SK-N-SH (cell line): ENCODE data around the gene TRPM3. TPM values are rescaled to one million over a fixed set of nuclear protein-coding genes. Genes with fewer than 3 reads are reported as not detected.

ENCODE experiments used
- CTCF ChIA-PET: fragments of 300-600, 350-600 bp; formaldehyde crosslinking; extraction: SDS; loops from one replicate; lab custom pipeline; 2021; lab: Yijun Ruan, JAX
- POLR2A ChIA-PET: fragments of 350-600 bp; sonication (Branson Sonifier 250); formaldehyde crosslinking; extraction: SDS; loops from one replicate; lab custom pipeline; 2020; ENCODE audit warnings: antibody characterized with exemption, inconsistent platforms; lab: Yijun Ruan, JAX
- DNase-seq: peaks from one replicate; pipeline ENCODE4 v3.0.0; 2012
- H2AFZ ChIP-seq: fragments of 200-600 bp; sonication (generic); 2 replicates; pipeline ENCODE4 v1.8.1; 2016; ENCODE audit warnings: antibody characterized with exemption, mild to moderate bottlenecking, low read depth
- H3F3A ChIP-seq: fragments of 200-600 bp; sonication (generic); replicated peaks from 2 replicates; pipeline ENCODE3; 2016; ENCODE audit warnings: antibody characterized with exemption, mild to moderate bottlenecking; ENCODE audit not compliant: insufficient read depth
- H3K27ac ChIP-seq, 2 experiments: fragments of 200-500 bp in 1 of 2; fragments of 200-600 bp in 1 of 2; sonication (Bioruptor generic) in 1 of 2; sonication (generic), shearing (Covaris generic) in 1 of 2; 2 replicates each; pipeline versions ENCODE4 v1.5.1 to v1.6.1; 2014 to 2016; ENCODE audit warnings: low read depth in 2 of 2, inconsistent platforms in 1 of 2, low read length in 1 of 2, mild to moderate bottlenecking in 1 of 2, mixed read lengths in 1 of 2
- H3K27me3 ChIP-seq: fragments of 200-600 bp; sonication (generic), shearing (Covaris generic); 2 replicates; pipeline ENCODE4 v1.6.1; 2016; ENCODE audit warnings: mixed run types; ENCODE audit not compliant: insufficient read depth
- H3K36me3 ChIP-seq, 2 experiments: fragments of 200-500 bp in 1 of 2; fragments of 200-600 bp in 1 of 2; sonication (Bioruptor generic) in 1 of 2; sonication (generic) in 1 of 2; replicated peaks in 1 of 2; 2 replicates each; pipeline versions ENCODE3 to v1.5.1; 2014 to 2016; ENCODE audit warnings: low read length in 1 of 2, mild to moderate bottlenecking in 1 of 2; ENCODE audit not compliant: insufficient read depth in 2 of 2, control insufficient read depth in 1 of 2
- H3K4me1 ChIP-seq, 2 experiments: fragments of 200-500 bp in 1 of 2; fragments of 200-600 bp in 1 of 2; sonication (Bioruptor generic) in 1 of 2; sonication (generic), shearing (Covaris generic) in 1 of 2; 2 replicates each; pipeline versions ENCODE4 v1.5.1 to v1.6.1; 2014 to 2016; ENCODE audit warnings: low read depth in 1 of 2, low read length in 1 of 2, mixed run types in 1 of 2; ENCODE audit not compliant: insufficient read depth in 2 of 2, control insufficient read depth in 1 of 2
- H3K4me2 ChIP-seq: fragments of 200-600 bp; sonication (generic), shearing (Covaris generic); 2 replicates; pipeline ENCODE4 v1.6.1; 2017; ENCODE audit warnings: mixed run types
- H3K4me3 ChIP-seq, 2 experiments: fragments of 200-500 bp in 1 of 2; fragments of 200-600 bp in 1 of 2; sonication (Bioruptor generic) in 1 of 2; sonication (generic), shearing (Covaris generic) in 1 of 2; 2 replicates each; pipeline versions ENCODE4 v1.5.1 to v1.8.1; 2014 to 2016; ENCODE audit warnings: low read depth in 2 of 2, inconsistent platforms in 1 of 2, low read length in 1 of 2, mild to moderate bottlenecking in 1 of 2, mixed read lengths in 1 of 2, moderate library complexity in 1 of 2
- H3K79me2 ChIP-seq: fragments of 200-600 bp; sonication (generic); 2 replicates; pipeline ENCODE4 v1.8.1; 2017; ENCODE audit warnings: mild to moderate bottlenecking; ENCODE audit not compliant: insufficient read depth
- H3K9ac ChIP-seq: fragments of 200-600 bp; sonication (generic); 2 replicates; pipeline ENCODE4 v1.6.1; 2017; ENCODE audit warnings: mixed run types
- H3K9me2 ChIP-seq: fragments of 200-600 bp; sonication (generic); 2 replicates; pipeline ENCODE4 v1.6.1; 2017; ENCODE audit warnings: mixed run types
- H3K9me3 ChIP-seq: fragments of 200-600 bp; sonication (generic); 2 replicates; pipeline ENCODE4 v1.6.1; 2017; ENCODE audit warnings: mixed run types, mild to moderate bottlenecking, moderate library complexity
- H4K20me1 ChIP-seq: fragments of 200-600 bp; sonication (generic); 2 replicates; pipeline ENCODE4 v1.6.1; 2017; ENCODE audit warnings: mild to moderate bottlenecking, mixed run types; ENCODE audit not compliant: insufficient read depth
- ELF1 ChIP-seq: IDR thresholded peaks from 2 replicates; pipeline ENCODE4 v1.4.0; 2012
- EP300 ChIP-seq, 2 experiments: IDR thresholded peaks; 2 replicates each; pipeline versions ENCODE4 v1.4.0 to v1.6.1; 2012; ENCODE audit warnings: borderline replicate concordance in 1 of 2, low read depth in 1 of 2, low read length in 1 of 2
- MEF2A ChIP-seq: IDR thresholded peaks from 2 replicates; pipeline ENCODE4 v1.4.0; 2012; ENCODE audit warnings: low read depth, borderline replicate concordance
- NFIC ChIP-seq: IDR thresholded peaks from 2 replicates; pipeline ENCODE4 v1.4.0; 2012; ENCODE audit warnings: borderline replicate concordance
- POLR2AphosphoS5 ChIP-seq: IDR thresholded peaks from 2 replicates; pipeline ENCODE4 v1.6.1; 2012; ENCODE audit warnings: low read depth, low read length
- RAD21 ChIP-seq: IDR thresholded peaks from 2 replicates; pipeline ENCODE4 v1.6.1; 2012; ENCODE audit warnings: mild to moderate bottlenecking, low read length
- RCOR1 ChIP-seq: fragments of 150-350 bp; IDR thresholded peaks from 2 replicates; pipeline ENCODE4 v1.6.1; 2017; ENCODE audit warnings: antibody characterized with exemption, low read length
- RFX5 ChIP-seq: IDR thresholded peaks from 2 replicates; pipeline ENCODE4 v1.6.1; 2012; ENCODE audit warnings: mild to moderate bottlenecking, improper control_type of control experiment, low read length
- SMC3 ChIP-seq: IDR thresholded peaks from 2 replicates; pipeline ENCODE4 v1.6.1; 2012; ENCODE audit warnings: low read depth, low read length, improper control_type of control experiment
- TAF1 ChIP-seq: IDR thresholded peaks from 2 replicates; pipeline ENCODE4 v1.6.1; 2012; ENCODE audit warnings: low read depth, mild to moderate bottlenecking, low read length, moderate library complexity, borderline replicate concordance
- TCF12 ChIP-seq: IDR thresholded peaks from 2 replicates; pipeline ENCODE4 v1.4.0; 2012
- TEAD4 ChIP-seq: IDR thresholded peaks from 2 replicates; pipeline ENCODE4 v1.4.0; 2012; ENCODE audit warnings: mild to moderate bottlenecking, borderline replicate concordance; ENCODE audit not compliant: insufficient read depth
- WGBS: methylation state at CpG from one replicate; pipeline ENCODE4 v1.1.6; 2017; ENCODE audit warnings: low lambda C conversion rate; 5-methylcytosine and 5-hydroxymethylcytosine counted together
- polyA plus RNA-seq, 3 experiments: library from polyadenylated mRNA; depleted of rRNA; stranded (reverse); fragments of >200 nt; gene quantifications; 2 replicates each; pipeline ENCODE4 v1.2.3, GENCODE V29; 2012
- TF ChIP-seq, protein P1 (sequence below): fragments of 150-350 bp; IDR thresholded peaks from 2 replicates; pipeline ENCODE4 v1.6.1; 2016; ENCODE audit warnings: mild to moderate bottlenecking, low read depth, low read length
- TF ChIP-seq, protein P2 (sequence below): IDR thresholded peaks from 2 replicates; pipeline ENCODE4 v1.4.0; 2012; ENCODE audit warnings: low read depth, borderline replicate concordance
- TF ChIP-seq, protein P3 (sequence below): fragments of 200-600 bp; sonication (generic); IDR thresholded peaks from 2 replicates; pipeline ENCODE4 v1.6.1; 2017; ENCODE audit warnings: antibody characterized with exemption, mild to moderate bottlenecking, moderate library complexity
- TF ChIP-seq, protein P4 (sequence below): IDR thresholded peaks from 2 replicates; pipeline ENCODE4 v1.4.0; 2012; ENCODE audit warnings: low read depth, borderline replicate concordance

Gene TRPM3
- polyA plus RNA-seq, 1 of the 3 experiments (the other 2 are of a cell fraction): not detected

DNA sequence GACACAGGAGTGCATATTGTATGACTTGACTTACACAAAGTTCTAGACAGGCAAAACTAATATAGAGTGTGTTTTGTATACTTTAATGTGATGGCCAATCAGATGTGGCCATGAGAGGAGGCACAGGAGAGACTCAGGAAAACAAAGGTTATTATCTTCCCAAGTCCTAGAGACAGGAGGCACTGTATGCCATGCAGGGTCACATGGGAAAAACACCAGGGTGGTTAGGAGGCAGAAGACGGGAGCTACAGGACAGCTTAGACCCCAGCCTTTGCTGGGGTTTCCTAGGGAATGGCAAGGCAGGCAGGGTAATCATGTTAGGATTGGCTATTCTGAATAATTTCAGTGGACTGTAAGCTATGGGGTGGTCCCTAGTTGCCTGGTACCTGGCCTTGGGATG lies 16.2 kb downstream of the TRPM3 start:
- no peak for DNase-seq
- Histone ChIP-seq H3K9me2 (no peaks in the 10 kb centered on the region), H3F3A (no peaks in the 10 kb centered on the region), H3K9ac (no peak overlapping the region), H2AFZ (no peak overlapping the region), H3K9me3 (no peaks in the 10 kb centered on the region), H3K79me2 (no peaks in the 10 kb centered on the region), H3K27me3 (no peaks in the 10 kb centered on the region), H3K4me2 (no peak overlapping the region), H3K4me3 (no peak overlapping the region), H4K20me1 (no peaks in the 10 kb centered on the region), H3K4me1 (no peaks in the 10 kb centered on the region), H3K27ac (no peak overlapping the region), H3K36me3 (no peaks in the 10 kb centered on the region)
- no peak for TF ChIP-seq TEAD4
- TF ChIP-seq ELF1: no peak
- TF ChIP-seq, protein P1, sequence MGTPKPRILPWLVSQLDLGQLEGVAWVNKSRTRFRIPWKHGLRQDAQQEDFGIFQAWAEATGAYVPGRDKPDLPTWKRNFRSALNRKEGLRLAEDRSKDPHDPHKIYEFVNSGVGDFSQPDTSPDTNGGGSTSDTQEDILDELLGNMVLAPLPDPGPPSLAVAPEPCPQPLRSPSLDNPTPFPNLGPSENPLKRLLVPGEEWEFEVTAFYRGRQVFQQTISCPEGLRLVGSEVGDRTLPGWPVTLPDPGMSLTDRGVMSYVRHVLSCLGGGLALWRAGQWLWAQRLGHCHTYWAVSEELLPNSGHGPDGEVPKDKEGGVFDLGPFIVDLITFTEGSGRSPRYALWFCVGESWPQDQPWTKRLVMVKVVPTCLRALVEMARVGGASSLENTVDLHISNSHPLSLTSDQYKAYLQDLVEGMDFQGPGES: no peak
- TF ChIP-seq MEF2A: no peak
- TF ChIP-seq, protein P2, sequence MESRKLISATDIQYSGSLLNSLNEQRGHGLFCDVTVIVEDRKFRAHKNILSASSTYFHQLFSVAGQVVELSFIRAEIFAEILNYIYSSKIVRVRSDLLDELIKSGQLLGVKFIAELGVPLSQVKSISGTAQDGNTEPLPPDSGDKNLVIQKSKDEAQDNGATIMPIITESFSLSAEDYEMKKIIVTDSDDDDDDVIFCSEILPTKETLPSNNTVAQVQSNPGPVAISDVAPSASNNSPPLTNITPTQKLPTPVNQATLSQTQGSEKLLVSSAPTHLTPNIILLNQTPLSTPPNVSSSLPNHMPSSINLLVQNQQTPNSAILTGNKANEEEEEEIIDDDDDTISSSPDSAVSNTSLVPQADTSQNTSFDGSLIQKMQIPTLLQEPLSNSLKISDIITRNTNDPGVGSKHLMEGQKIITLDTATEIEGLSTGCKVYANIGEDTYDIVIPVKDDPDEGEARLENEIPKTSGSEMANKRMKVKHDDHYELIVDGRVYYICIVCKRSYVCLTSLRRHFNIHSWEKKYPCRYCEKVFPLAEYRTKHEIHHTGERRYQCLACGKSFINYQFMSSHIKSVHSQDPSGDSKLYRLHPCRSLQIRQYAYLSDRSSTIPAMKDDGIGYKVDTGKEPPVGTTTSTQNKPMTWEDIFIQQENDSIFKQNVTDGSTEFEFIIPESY: no peak
- no peak for TF ChIP-seq NFIC
- 0% methylated on average over 1 of the region's 1 CpG for WGBS
- ChIA-PET POLR2A (no interaction called here), CTCF (no interaction called here)

DNA sequence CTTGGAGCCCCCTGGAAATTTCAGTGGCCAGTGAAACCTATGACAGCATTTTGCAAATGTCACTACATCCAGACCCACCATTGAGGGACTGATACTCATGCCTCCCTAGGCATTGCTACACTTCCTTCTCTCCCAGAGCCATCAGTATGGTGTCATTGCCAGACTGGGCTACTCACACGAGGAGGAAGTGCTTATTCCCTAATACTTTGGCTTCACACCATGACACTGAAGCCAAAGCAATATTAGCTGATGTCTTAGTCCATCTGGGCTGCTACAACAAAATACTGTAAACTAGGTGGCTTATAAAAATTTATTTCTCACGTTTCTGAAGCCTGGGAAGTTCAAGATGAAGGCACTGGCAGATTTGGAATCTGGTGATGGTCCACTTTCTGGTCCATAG lies 22.6 kb downstream of the TRPM3 start:
- H3K27me3 ChIP-seq: no peaks in the 10 kb centered on the region
- H3K36me3 ChIP-seq: no peaks in the 10 kb centered on the region
- CTCF ChIA-PET: no interaction called here
- no peak overlapping the region for H3K4me3 ChIP-seq
- no peak overlapping the region for H3K4me2 ChIP-seq
- no peak for DNase-seq
- TF ChIP-seq TAF1 (no peak), NFIC (no peak), RCOR1 (no peak)
- TF ChIP-seq, all 33 proteins: peak for 0
- no peaks in the 10 kb centered on the region for H3K79me2 ChIP-seq
- H3K27ac ChIP-seq: no peak overlapping the region
- WGBS: 0% methylated on average over 2 of the region's 2 CpGs
- POLR2A ChIA-PET: no interaction called here
- no peaks in the 10 kb centered on the region for H3K4me1 ChIP-seq
- H2AFZ ChIP-seq: no peak overlapping the region
- H4K20me1 ChIP-seq: no peaks in the 10 kb centered on the region
- no peaks in the 10 kb centered on the region for H3F3A ChIP-seq
- H3K9me2 ChIP-seq: no peaks in the 10 kb centered on the region
- H3K9ac ChIP-seq: no peak overlapping the region
- no peaks in the 10 kb centered on the region for H3K9me3 ChIP-seq

DNA sequence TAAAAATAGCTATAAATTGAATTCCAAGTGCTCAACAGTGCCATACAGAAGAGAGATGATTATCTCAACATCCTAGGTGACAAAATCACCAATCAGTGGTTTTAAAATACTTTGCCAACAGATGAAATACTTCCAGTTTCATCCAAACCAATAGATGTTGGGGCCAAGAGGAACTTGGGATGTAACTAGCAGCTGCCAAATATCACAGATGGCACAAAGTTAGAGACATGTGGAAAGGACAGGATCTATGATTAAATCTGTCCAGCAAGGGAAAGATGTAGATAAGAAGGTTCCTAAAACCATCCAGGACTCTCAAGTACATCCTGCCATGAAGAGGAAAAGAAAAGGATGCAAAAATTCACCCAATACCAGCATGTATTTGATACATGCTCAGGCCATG lies 23.8 kb downstream of the TRPM3 start:
- no peaks in the 10 kb centered on the region for H3K27me3 ChIP-seq
- no peak overlapping the region for H2AFZ ChIP-seq
- no peaks in the 10 kb centered on the region for H3K9me3 ChIP-seq
- no peaks in the 10 kb centered on the region for H4K20me1 ChIP-seq
- no peaks in the 10 kb centered on the region for H3K36me3 ChIP-seq
- no peaks in the 10 kb centered on the region for H3K4me1 ChIP-seq
- H3K27ac ChIP-seq: no peak overlapping the region
- H3K4me3 ChIP-seq: no peak overlapping the region
- H3K79me2 ChIP-seq: no peaks in the 10 kb centered on the region
- ChIA-PET POLR2A (no interaction called here), CTCF (no interaction called here)
- no peak for DNase-seq
- no peak overlapping the region for H3K4me2 ChIP-seq
- H3K9me2 ChIP-seq: no peaks in the 10 kb centered on the region
- no peaks in the 10 kb centered on the region for H3F3A ChIP-seq
- no peak overlapping the region for H3K9ac ChIP-seq
- TF ChIP-seq RFX5 (no peak), SMC3 (no peak), POLR2AphosphoS5 (no peak), RAD21 (no peak), EP300 (IDR thresholded peaks at IDR 0.05; ENCODE audit: borderline replicate concordance in 1 of 2, low read depth in 1 of 2, low read length in 1 of 2) (no peak), NFIC (no peak), TAF1 (no peak), TCF12 (no peak)
- TF ChIP-seq, protein P1: no peak
- TF ChIP-seq, protein P3, sequence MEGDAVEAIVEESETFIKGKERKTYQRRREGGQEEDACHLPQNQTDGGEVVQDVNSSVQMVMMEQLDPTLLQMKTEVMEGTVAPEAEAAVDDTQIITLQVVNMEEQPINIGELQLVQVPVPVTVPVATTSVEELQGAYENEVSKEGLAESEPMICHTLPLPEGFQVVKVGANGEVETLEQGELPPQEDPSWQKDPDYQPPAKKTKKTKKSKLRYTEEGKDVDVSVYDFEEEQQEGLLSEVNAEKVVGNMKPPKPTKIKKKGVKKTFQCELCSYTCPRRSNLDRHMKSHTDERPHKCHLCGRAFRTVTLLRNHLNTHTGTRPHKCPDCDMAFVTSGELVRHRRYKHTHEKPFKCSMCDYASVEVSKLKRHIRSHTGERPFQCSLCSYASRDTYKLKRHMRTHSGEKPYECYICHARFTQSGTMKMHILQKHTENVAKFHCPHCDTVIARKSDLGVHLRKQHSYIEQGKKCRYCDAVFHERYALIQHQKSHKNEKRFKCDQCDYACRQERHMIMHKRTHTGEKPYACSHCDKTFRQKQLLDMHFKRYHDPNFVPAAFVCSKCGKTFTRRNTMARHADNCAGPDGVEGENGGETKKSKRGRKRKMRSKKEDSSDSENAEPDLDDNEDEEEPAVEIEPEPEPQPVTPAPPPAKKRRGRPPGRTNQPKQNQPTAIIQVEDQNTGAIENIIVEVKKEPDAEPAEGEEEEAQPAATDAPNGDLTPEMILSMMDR: no peak
- TF ChIP-seq, protein P4, sequence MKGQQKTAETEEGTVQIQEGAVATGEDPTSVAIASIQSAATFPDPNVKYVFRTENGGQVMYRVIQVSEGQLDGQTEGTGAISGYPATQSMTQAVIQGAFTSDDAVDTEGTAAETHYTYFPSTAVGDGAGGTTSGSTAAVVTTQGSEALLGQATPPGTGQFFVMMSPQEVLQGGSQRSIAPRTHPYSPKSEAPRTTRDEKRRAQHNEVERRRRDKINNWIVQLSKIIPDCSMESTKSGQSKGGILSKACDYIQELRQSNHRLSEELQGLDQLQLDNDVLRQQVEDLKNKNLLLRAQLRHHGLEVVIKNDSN: no peak
